GM12878 (cell line): ENCODE results near the gene UBE2D1. TPM values are rescaled to one million over a fixed set of nuclear protein-coding genes. Genes with fewer than 3 reads are reported as not detected.

Source experiments
- ATF7 ChIP-seq: fragments of 450-650 bp; IDR thresholded peaks from 2 replicates; pipeline ENCODE4 v1.6.1; 2016; ENCODE audit warnings: low read depth, mild to moderate bottlenecking
- BCL11A ChIP-seq: IDR thresholded peaks from 2 replicates; pipeline ENCODE4 v1.6.1; 2011; ENCODE audit warnings: low read depth, low read length
- BCLAF1 ChIP-seq: fragments of 450-650 bp; IDR thresholded peaks from 2 replicates; pipeline ENCODE4 v1.6.1; 2017; ENCODE audit warnings: antibody characterized with exemption, mild to moderate bottlenecking, moderate library complexity
- BRCA1 ChIP-seq: IDR thresholded peaks from 2 replicates; pipeline ENCODE4 v1.6.1; 2011; ENCODE audit warnings: low read depth, low read length, improper control_type of control experiment
- CBX5 ChIP-seq: sonication (generic); IDR thresholded peaks from 2 replicates; pipeline ENCODE4 v1.6.1; 2016; ENCODE audit warnings: low read depth, moderate library complexity, mild to moderate bottlenecking, inconsistent platforms
- GATAD2B ChIP-seq: fragments of 450-650 bp; conservative IDR thresholded peaks from 2 replicates; pipeline ENCODE4 v1.6.1; 2017; ENCODE audit warnings: low read depth, mild to moderate bottlenecking, moderate library complexity
- IRF4 ChIP-seq: IDR thresholded peaks from 2 replicates; pipeline ENCODE4 v1.6.1; 2011; ENCODE audit warnings: low read depth, low read length
- MLLT1 ChIP-seq: fragments of 450-650 bp; IDR thresholded peaks from 2 replicates; pipeline ENCODE4 v1.6.1; 2016; ENCODE audit warnings: mild to moderate bottlenecking
- MTA3 ChIP-seq: IDR thresholded peaks from 2 replicates; pipeline ENCODE4 v1.6.1; 2012; ENCODE audit warnings: low read length, inconsistent platforms, borderline replicate concordance
- NFYA ChIP-seq: IDR thresholded peaks from 2 replicates; pipeline ENCODE4 v1.6.1; 2011; ENCODE audit warnings: low read depth, mild to moderate bottlenecking, low read length, improper control_type of control experiment, borderline replicate concordance
- RAD51 ChIP-seq: fragments of 450-650 bp; IDR thresholded peaks from 2 replicates; pipeline ENCODE4 v1.6.1; 2016; ENCODE audit warnings: moderate library complexity, mild to moderate bottlenecking, inconsistent platforms
- SMC3 ChIP-seq: IDR thresholded peaks from 2 replicates; pipeline ENCODE4 v1.6.1; 2011; ENCODE audit warnings: low read length, improper control_type of control experiment, borderline replicate concordance
- TAF1 ChIP-seq: IDR thresholded peaks from 2 replicates; pipeline ENCODE4 v1.6.1; 2011; ENCODE audit warnings: mild to moderate bottlenecking, low read depth, low read length, borderline replicate concordance
- TARDBP ChIP-seq: IDR thresholded peaks from 2 replicates; pipeline ENCODE4 v1.6.1; 2016; ENCODE audit warnings: borderline replicate concordance
- USF1 ChIP-seq: IDR thresholded peaks from 2 replicates; pipeline ENCODE4 v1.6.1; 2011; ENCODE audit warnings: borderline replicate concordance, low read depth, mild to moderate bottlenecking, moderate library complexity, mixed read lengths, low read length; ENCODE audit not compliant: insufficient read depth; ENCODE audit errors: extremely low read length
- USF2 ChIP-seq: IDR thresholded peaks from 2 replicates; pipeline ENCODE4 v1.6.1; 2011; ENCODE audit warnings: low read depth, low read length, improper control_type of control experiment, borderline replicate concordance
- ZNF274 ChIP-seq: IDR thresholded peaks from one replicate; pipeline ENCODE4 v1.8.0; 2011; ENCODE audit not compliant: insufficient read length, insufficient read depth
- polyA plus RNA-seq, 11 experiments: library from polyadenylated mRNA; depleted of rRNA in 4 of 11; unstranded in 6 of 11; stranded (reverse) in 5 of 11; fragments of >200 nt; fragmentation: Nextera tagmentation in 4 of 11; fragmentation: Illumina TruSeq in 1 of 11; extraction: Ambion mirVana in 4 of 11; extraction: Trizol in 1 of 11; gene quantifications; 1 replicate in 1 of 11; 2 replicates in 10 of 11; pipeline versions ENCODE4 v1.2.1 to v1.2.3, GENCODE V29; 2011 to 2016; ENCODE audit warnings: inconsistent platforms in 2 of 11, missing spikeins in 2 of 11, low read depth in 1 of 11
- total RNA-seq, 4 experiments: library from RNA; depleted of rRNA in 3 of 4; stranded (reverse); fragments of >200 nt in 3 of 4; fragmentation: Illumina TruSeq in 1 of 4; extraction: Trizol in 1 of 4; gene quantifications; 2 replicates each; pipeline versions ENCODE4 v1.2.1 to v1.2.3, GENCODE V29; 2013 to 2021
- TF ChIP-seq, protein P1 (sequence below): fragments of 450-650 bp; formaldehyde crosslinking; IDR thresholded peaks from 2 replicates; pipeline ENCODE4 v1.4.0; 2022; ENCODE audit warnings: mild to moderate bottlenecking, moderate library complexity
- TF ChIP-seq, protein P2 (sequence below): fragments of 150-350 bp; IDR thresholded peaks from 2 replicates; pipeline ENCODE4 v1.6.1; 2014; ENCODE audit warnings: mild to moderate bottlenecking, low read depth, low read length

The UBE2D1 gene
- total and polyA plus RNA-seq, 10 of the 15 experiments (the other 5 are each of a cell fraction or from before 2014, with no cell fraction given): 6.1 to 32.0 (median 15.5) TPM

DNA sequence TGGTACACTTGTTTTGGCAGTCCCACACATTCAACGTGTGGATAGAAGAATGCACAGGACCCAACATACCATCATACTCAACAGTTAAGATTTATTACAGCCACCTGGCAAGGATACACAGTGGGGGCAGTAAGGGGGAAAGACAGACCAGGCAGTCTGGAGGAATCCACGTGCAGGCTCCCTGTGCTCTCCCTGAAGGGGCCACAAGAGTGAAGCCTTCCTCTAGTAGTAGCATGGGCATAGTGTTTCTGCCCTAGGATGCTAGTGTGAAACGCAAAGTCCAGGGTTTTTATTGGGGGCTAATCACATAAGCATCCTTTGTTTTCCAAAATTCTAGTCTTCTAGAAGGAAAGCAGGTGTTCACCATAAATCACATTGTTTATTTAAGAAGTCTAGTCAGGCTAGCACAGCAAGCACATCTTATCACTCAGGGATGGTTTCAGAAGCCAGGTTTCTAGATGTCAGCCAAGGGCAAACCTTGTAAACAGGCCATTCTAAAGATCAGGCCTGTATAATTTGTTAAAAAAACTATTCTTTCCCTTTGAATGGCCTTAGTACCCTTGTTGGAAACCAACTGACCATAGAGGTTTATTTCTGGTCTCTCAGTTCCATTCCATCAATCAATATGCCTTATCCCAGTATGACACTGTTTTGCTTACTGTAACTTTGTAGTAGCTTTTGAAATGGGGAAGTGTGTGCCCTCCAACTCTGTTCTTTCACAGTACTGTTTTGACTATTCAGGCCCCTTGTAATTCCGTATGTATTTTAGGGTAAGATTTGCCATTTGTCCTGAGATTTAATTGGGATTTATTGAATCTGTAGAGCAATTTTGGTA, 38.0 kb downstream of the UBE2D1 start (continued):
- TF ChIP-seq MTA3 (no peak), USF1 (no peak), SMC3 (no peak), ATF7 (no peak), USF2 (no peak), BRCA1 (no peak), TAF1 (no peak), MLLT1 (no peak), GATAD2B (no peak), NFYA (no peak), ZNF274 (no peak), CBX5 (no peak), TARDBP (no peak), IRF4 (peak; percentile 59; the same call in 1 of the 2 replicates), BCL11A (peak; percentile 48; the same call in 1 of the 2 replicates), RAD51 (no peak), BCLAF1 (no peak)
- TF ChIP-seq, protein P1, sequence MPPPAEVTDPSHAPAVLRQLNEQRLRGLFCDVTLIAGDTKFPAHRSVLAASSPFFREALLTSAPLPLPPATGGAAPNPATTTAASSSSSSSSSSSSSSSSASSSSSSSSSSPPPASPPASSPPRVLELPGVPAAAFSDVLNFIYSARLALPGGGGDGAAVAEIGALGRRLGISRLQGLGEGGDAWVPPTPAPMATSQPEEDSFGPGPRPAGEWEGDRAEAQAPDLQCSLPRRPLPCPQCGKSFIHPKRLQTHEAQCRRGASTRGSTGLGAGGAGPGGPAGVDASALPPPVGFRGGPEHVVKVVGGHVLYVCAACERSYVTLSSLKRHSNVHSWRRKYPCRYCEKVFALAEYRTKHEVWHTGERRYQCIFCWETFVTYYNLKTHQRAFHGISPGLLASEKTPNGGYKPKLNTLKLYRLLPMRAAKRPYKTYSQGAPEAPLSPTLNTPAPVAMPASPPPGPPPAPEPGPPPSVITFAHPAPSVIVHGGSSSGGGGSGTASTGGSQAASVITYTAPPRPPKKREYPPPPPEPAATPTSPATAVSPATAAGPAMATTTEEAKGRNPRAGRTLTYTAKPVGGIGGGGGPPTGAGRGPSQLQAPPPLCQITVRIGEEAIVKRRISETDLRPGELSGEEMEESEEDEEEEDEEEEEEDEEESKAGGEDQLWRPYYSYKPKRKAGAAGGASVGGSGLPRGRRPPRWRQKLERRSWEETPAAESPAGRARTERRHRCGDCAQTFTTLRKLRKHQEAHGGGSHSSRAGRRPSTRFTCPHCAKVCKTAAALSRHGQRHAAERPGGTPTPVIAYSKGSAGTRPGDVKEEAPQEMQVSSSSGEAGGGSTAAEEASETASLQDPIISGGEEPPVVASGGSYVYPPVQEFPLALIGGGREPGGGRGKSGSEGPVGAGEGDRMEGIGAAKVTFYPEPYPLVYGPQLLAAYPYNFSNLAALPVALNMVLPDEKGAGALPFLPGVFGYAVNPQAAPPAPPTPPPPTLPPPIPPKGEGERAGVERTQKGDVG: no peak
- TF ChIP-seq, protein P2, sequence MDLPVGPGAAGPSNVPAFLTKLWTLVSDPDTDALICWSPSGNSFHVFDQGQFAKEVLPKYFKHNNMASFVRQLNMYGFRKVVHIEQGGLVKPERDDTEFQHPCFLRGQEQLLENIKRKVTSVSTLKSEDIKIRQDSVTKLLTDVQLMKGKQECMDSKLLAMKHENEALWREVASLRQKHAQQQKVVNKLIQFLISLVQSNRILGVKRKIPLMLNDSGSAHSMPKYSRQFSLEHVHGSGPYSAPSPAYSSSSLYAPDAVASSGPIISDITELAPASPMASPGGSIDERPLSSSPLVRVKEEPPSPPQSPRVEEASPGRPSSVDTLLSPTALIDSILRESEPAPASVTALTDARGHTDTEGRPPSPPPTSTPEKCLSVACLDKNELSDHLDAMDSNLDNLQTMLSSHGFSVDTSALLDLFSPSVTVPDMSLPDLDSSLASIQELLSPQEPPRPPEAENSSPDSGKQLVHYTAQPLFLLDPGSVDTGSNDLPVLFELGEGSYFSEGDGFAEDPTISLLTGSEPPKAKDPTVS: no peak
